ENCODE results near the gene TCF3.
"Not testable (repeated sequence)": the region's sequence is repeated elsewhere in the genome, so short reads cannot be mapped to it uniquely, and the experiment has no call there.

The TCF3 gene

DNA sequence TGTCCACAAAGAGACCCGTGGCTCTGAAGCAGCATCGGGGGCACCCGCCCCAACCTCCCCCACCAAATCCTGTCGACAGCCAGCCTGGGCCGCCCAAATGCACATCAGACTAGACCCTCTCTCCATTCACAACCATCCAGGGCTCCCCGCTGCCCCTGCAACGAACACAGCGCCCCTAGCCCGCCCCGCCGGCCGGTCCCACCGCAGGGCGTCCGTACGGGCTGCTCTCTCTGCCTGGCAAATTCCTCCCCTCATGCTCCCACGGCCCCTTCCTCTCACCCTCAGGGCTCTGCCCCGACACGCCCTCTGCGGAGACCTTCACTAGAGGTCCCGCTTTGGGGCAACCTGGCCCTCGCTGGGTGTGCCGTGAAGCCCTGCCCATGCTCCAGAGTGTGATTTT, 7.1 kb downstream of the TCF3 start:
- TF ChIP-seq CTCF (IDR thresholded peaks at IDR 0.05; ENCODE audit: low read depth, low read length, missing control alignments), result no peak
- H3K4me3 ChIP-seq (replicated peaks; ENCODE audit: low read depth, low read length), result no peak overlapping the region
- no peak for DNase-seq (ENCODE audit: extremely low read depth, low read depth)

DNA sequence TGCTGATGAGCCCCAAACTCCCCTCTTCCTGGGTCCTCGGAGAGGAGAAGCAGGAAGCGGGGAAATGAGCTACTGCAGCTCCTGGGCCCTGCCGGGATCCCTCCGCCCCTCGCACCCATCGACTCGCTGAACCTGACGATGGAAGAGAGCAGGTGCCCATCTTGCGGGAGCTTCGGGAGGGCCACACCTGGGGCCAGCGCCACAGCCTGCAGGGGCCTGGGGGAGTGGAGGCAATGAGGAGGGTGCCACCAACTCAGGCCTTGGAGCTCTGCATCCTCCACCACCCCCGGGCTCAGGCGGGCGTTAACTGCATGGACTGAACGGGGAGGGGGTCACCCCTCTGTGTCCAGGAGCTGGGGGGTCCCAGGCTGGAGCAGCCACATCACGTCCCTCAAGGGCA, 8.3 kb downstream of the TCF3 start:
- no peak for DNase-seq (ENCODE audit: extremely low read depth, low read depth)
- H3K4me3 ChIP-seq (replicated peaks; ENCODE audit: low read depth, low read length), result no peak overlapping the region
- no peak for TF ChIP-seq CTCF (IDR thresholded peaks at IDR 0.05; ENCODE audit: low read depth, low read length, missing control alignments)

GRCh38 chr19:1640893-1641448, 11.4 kb downstream of the TCF3 start:
- not testable (repeated sequence) for H3K4me3 ChIP-seq (replicated peaks; ENCODE audit: low read depth, low read length); DNase-seq (ENCODE audit: extremely low read depth, low read depth)

GRCh38 chr19:1636325-1637236, 15.8 kb downstream of the TCF3 start:
- no peak for DNase-seq (ENCODE audit: extremely low read depth, low read depth)
- TF ChIP-seq CTCF (IDR thresholded peaks at IDR 0.05; ENCODE audit: low read depth, low read length, missing control alignments), result no peak
- no peak overlapping the region for H3K4me3 ChIP-seq (replicated peaks; ENCODE audit: low read depth, low read length)

DNA sequence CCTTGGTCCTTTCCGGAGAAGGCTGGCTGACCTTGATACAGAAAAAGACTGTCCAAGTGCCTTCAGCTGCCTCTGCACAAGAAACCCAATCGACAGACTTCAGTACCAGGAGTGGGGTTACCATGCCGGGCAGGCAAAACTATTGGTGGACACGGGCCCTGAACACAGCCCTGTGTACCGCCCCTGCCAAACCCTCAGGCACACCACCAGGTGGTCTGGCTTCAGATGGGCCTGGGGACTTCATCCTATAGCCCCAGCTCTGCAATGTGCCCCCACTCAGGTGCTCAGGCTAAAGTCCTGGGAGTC, 17.5 kb downstream of the TCF3 start:
- TF ChIP-seq CTCF (IDR thresholded peaks at IDR 0.05; ENCODE audit: low read depth, low read length, missing control alignments), result no peak
- H3K4me3 ChIP-seq (replicated peaks; ENCODE audit: low read depth, low read length), result no peak overlapping the region
- DNase-seq (ENCODE audit: extremely low read depth, low read depth), result no peak

GRCh38 chr19:1634242-1634937, 18.0 kb downstream of the TCF3 start:
- DNase-seq (ENCODE audit: extremely low read depth, low read depth), result no peak
- no peak overlapping the region for H3K4me3 ChIP-seq (replicated peaks; ENCODE audit: low read depth, low read length)

More at GRCh38 chr19:1634242-1634937, 18.0 kb downstream of the TCF3 start:
- no peak for TF ChIP-seq CTCF (IDR thresholded peaks at IDR 0.05; ENCODE audit: low read depth, low read length, missing control alignments)

Measured in HFF-Myc (cell line).